Body of pancreas (tissue), 4 donors: ENCODE data around the gene SEC22A. TPM values are rescaled to one million over a fixed set of nuclear protein-coding genes. Genes with fewer than 3 reads are reported as not detected.

Experiments used
- ATAC-seq: fragments of 150-250 bp; one replicate; pipeline ENCODE4 v1.9.1; 2016
- DNase-seq, 4 donors: peaks; one replicate each; pipeline ENCODE4 v3.0.0-alpha.2; 2019
- H3K27ac ChIP-seq, 4 donors: fragments of 200-600 bp; sonication (generic); 1 replicate in 3 of 4; 2 replicates in 1 of 4; pipeline versions ENCODE4 v1.5.1 to v1.6.1; 2016 to 2019; ENCODE audit warnings: mild to moderate bottlenecking in 1 of 4, mixed read lengths in 1 of 4, moderate library complexity in 1 of 4
- H3K27me3 ChIP-seq, 2 donors: fragments of 200-600 bp; sonication (generic); one replicate each; pipeline ENCODE4 v1.6.0; 2016; ENCODE audit warnings: mild to moderate bottlenecking in 1 of 2
- H3K36me3 ChIP-seq, 2 donors: fragments of 200-600 bp; sonication (generic); replicated peaks in 1 of 2; 2 replicates each; pipeline ENCODE4 v1.5.1; 2016; ENCODE audit warnings: low read depth in 2 of 2; ENCODE audit not compliant: insufficient read depth in 1 of 2
- H3K4me1 ChIP-seq: fragments of 200-600 bp; sonication (generic); one replicate; pipeline ENCODE4 v1.6.0; 2016
- H3K4me3 ChIP-seq, 2 donors: fragments of 200-600 bp; sonication (generic); 1 replicate in 1 of 2; 2 replicates in 1 of 2; pipeline ENCODE4 v1.5.1; 2016 to 2019
- H3K9me3 ChIP-seq, 3 donors: fragments of 200-600 bp; sonication (generic); 1 replicate in 2 of 3; 2 replicates in 1 of 3; pipeline ENCODE4 v1.5.1; 2016
- CTCF ChIP-seq, 7 experiments: fragments of 450-650 bp in 4 of 7; fragments of 200-600 bp in 3 of 7; sonication (generic) in 3 of 7; IDR thresholded peaks; one replicate each; pipeline ENCODE4 v1.5.1; 2016 to 2019; ENCODE audit warnings: antibody characterized with exemption in 7 of 7
- POLR2A ChIP-seq, 3 donors: fragments of 450-650 bp; IDR thresholded peaks; one replicate each; pipeline ENCODE4 v1.6.1; 2016; ENCODE audit warnings: antibody characterized with exemption in 3 of 3, mild to moderate bottlenecking in 2 of 3
- WGBS, 2 donors: methylation state at CpG; one replicate each; pipeline ENCODE4 v1.1.5; 2017; 5-methylcytosine and 5-hydroxymethylcytosine counted together
- intact Hi-C: fragments of 100-400 bp; cut with DNase I; formaldehyde crosslinking; loops from one replicate; pipeline ENCODE4 v1.15.1; 2023
- total RNA-seq, 2 donors: library from RNA; depleted of rRNA; stranded (reverse); fragments of >200 nt; gene quantifications; one replicate each; pipeline ENCODE4 v1.1.0, GENCODE V29; 2016

The SEC22A gene
- total RNA-seq, 2 donors from 2014 or later, result 16.5 to 18.4 TPM

DNA sequence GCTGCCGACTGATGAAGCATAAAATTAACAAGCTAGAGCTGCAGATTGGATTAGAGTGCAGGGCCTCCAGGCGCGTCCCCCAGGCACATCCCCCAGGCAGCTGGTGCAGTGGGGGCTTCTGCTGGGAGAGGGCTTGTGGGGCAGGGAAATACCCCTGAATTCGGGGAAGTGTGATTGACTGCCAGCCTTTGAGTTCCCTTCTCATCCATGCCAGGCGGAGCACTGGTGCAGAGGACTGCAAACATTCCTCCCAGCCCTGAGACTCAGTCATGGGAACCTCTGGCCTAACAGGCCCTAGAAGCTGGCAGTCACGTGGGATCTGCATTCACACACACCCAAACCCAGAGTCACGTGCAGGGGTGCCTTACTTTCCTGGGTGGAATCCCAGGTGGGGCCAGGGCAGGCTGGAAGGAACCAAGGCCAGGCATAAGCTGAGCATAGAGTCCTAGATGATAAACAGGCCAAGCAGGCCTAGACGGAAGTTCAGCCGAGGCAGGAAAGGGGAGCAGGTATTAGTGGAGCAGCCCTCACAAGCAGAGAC, 46.2 kb upstream of the SEC22A start:
- Histone ChIP-seq H3K4me3 (no peak overlapping the region), H3K4me1 (peaks cover 57% of the 10 kb centered on the region), H3K9me3 (no peaks in the 10 kb centered on the region), H3K27ac (peak overlapping the region; percentile 61 to 82 (median 70)), H3K36me3 (peaks cover 0 to 8% of the 10 kb centered on the region in 2 donors), H3K27me3 (no peaks in the 10 kb centered on the region)
- no peak for TF ChIP-seq CTCF (IDR thresholded peaks at IDR 0.05)
- TF ChIP-seq POLR2A (IDR thresholded peaks at IDR 0.05), result no peak
- intact Hi-C loops, result no loop called here
- 73 to 84% methylated on average over 4 to 9 of the region's 9 CpGs for WGBS, 2 donors
- ATAC-seq (no peak), DNase-seq (peak in 1 of 4 donors; percentile 31)

DNA sequence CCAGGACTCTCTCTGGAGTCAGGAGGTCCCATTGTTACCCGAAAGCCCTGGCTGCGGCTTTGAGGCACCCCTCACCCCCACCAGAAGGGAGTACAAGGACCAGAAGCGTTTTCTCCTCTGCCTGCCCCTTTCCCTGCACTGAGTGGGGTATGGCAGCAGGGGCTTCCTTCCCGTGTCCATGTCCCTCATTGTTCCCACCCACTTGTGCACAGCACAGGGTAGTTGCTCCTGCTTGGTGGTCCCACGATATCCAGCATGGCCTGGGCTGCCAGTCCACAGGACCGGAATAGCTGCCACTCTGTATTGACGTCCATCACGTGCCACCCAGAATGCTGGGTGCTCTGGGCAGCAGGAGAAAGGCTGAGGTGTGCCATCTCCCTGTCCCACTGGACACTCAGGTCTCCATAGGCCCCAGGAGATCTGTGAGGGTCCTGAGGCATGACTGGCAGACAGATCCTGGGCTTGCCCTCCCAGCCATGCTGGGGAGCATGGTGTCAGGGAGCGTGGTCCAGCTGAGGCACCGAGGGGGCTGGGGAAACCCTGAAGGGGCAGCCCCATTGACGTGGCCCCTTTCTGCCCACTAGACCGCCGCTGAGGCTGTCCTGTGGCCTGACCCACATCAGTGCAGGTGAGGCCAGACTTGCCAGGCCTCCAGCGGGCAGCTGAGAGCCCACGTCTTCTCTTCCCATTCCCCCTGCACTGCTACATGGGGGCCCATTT, 45.3 kb upstream of the SEC22A start:
- Histone ChIP-seq H3K9me3 (no peaks in the 10 kb centered on the region), H3K27me3 (no peaks in the 10 kb centered on the region), H3K4me3 (no peak overlapping the region), H3K27ac (peak overlapping the region; percentile 61 to 82 (median 70)), H3K4me1 (peaks cover 57% of the 10 kb centered on the region), H3K36me3 (peaks cover 0 to 5% of the 10 kb centered on the region in 2 donors)
- intact Hi-C loops, result no loop called here
- TF ChIP-seq POLR2A (IDR thresholded peaks at IDR 0.05), result no peak
- no peak for TF ChIP-seq CTCF (IDR thresholded peaks at IDR 0.05)
- DNase-seq (no peak), ATAC-seq (no peak)
- WGBS, 2 donors, result 90 to 95% methylated on average over 9 to 13 of the region's 15 CpGs

DNA sequence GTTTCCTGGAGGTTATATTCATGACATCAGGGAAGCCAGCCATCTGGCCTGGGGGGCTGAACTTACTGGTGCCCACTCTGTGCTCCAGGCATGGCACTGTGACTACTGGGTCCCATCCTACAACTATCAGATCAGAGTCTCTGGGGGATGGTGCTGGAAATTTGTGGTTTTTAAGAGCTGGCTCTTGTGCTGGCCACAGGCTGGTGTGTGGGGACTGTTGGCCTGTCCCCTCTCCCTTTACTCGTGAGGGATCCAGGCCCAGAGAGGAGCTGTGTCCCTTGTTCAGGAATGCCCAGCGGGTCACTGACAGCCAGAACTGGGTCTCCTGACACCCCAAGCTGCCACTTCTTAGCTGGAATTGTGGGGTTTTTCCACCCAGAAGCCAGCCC, 44.5 kb upstream of the SEC22A start:
- WGBS, 2 donors, result 61 to 86% methylated on average over 1 to 2 of the region's 2 CpGs
- ATAC-seq (peak; percentile 49), DNase-seq (no peak)
- Histone ChIP-seq H3K36me3 (peaks cover 0 to 9% of the 10 kb centered on the region in 2 donors), H3K4me3 (no peak overlapping the region), H3K27me3 (no peaks in the 10 kb centered on the region), H3K9me3 (no peaks in the 10 kb centered on the region), H3K4me1 (peaks cover 57% of the 10 kb centered on the region), H3K27ac (peak overlapping the region; percentile 61 to 82 (median 70))
- intact Hi-C loops, result no loop called here
- TF ChIP-seq CTCF (IDR thresholded peaks at IDR 0.05), result no peak
- TF ChIP-seq POLR2A (IDR thresholded peaks at IDR 0.05), result no peak

GRCh38 chr3:123157598-123158287, 44.0 kb upstream of the SEC22A start:
- H3K27ac ChIP-seq, result peak overlapping the region; percentile 61 to 82 (median 70)
- peaks cover 57% of the 10 kb centered on the region for H3K4me1 ChIP-seq
- H3K9me3 ChIP-seq, result no peaks in the 10 kb centered on the region
- peak; percentile 49 to 67 (median 57) for DNase-seq
- ATAC-seq, result peak; percentile 83
- TF ChIP-seq CTCF (IDR thresholded peaks at IDR 0.05), result no peak
- no peak for TF ChIP-seq POLR2A (IDR thresholded peaks at IDR 0.05)
- intact Hi-C loops, result no loop called here
- H3K36me3 ChIP-seq, result peaks cover 0 to 9% of the 10 kb centered on the region in 2 donors
- no peak overlapping the region for H3K4me3 ChIP-seq
- no peaks in the 10 kb centered on the region for H3K27me3 ChIP-seq
- 31 to 36% methylated on average over 4 of the region's 4 CpGs for WGBS, 2 donors
